ENCODE measurements around the gene TRAF4.
"Not testable (repeated sequence)": the region's sequence is repeated elsewhere in the genome, so short reads cannot be mapped to it uniquely, and the experiment has no call there.

The TRAF4 gene

DNA sequence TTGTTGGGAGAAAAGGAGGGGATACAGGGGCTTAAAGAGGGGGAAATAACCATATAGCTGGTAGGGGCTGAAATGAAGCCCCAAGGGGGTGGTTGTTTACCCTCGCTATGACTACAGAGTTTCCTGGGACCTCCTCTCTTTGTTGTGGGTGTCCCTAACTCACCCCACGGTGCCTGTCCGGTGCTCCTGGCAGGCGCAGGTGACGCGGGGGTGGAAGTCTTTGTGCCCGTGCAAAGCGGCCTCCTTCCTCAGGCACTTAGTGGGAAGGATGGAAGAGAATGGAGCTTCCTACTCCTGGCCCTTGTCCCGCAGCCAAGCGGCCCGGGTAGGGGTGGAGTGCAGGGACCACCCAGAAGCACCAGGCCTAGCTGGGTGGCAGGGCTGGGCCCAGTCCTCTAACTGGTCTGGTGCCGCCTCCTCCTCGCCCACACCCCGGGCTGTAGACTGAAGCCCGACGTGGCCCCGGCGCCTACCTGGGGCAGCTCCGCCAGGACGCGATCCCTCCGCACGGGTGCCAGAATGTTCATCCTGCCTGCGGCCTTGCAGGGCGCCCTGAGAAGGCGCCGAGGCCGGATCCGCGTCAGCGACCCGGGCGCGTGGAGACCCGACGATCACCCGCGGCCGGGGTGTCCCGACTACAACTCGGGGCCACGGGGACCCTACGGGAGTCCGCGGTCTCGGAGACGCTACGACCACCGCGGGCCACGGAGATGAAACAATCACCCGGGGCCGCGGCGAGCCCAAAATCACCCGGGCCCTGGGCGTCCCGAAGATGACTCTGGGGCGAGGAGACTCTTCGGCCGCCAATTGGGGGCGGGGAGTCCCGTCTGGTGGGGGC, 26.9 kb upstream of the TRAF4 start:
- DNase-seq (ENCODE audit: low read depth): peak; percentile 38
- H3K4me3 ChIP-seq (ENCODE audit: control insufficient read depth, low read depth, low read length): peak overlapping the region; percentile 68
- TF ChIP-seq CTCF (conservative IDR thresholded peaks at IDR 0.05; ENCODE audit: control insufficient read depth, insufficient read depth, low read depth, low read length): no peak

DNA sequence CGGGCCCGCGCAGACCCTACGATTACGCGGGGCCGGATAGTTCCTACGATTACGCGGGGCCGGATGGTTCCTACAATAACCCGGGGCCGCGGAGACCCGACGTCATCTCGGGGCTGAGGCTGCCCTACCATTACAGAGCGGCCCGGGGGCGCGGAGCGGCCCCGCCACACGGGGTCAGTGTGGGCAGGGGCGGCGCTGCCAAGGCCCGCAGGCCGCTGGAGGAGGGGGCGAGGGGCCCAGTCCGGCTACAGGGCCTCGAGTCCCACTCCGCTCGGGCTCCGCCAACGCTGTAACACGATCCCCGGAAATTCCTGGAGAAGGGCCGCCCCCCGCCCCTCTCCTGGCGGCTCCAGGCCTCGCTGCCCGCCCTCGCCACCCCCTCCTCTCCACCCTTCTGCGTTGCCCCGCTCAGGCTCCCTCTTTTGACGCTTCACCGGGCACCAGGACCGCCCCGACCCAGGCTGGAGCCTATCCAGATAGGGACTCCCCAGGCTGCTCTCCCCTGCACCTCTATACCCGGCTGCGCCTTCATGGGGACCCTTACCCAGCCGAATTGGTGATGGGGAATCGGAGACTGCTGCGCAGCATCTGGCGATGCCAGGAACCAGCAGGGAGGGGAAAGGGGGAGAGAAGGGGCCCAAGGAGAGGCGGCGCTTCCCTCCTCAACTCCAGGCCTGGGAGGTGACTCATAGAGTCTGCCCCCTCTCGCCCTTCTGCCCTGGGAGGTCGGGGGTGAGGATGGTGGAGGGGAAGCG, 26.1 kb upstream of the TRAF4 start, which contains the start of gene RAB34:
Gene RAB34 (minus strand): TSS at position 291 of the 755 bp plus-strand sequence. CDS start 602 bp downstream, outside the sequence.
- DNase-seq (ENCODE audit: low read depth): peak; percentile 85
- TF ChIP-seq CTCF (conservative IDR thresholded peaks at IDR 0.05; ENCODE audit: control insufficient read depth, insufficient read depth, low read depth, low read length): no peak
- H3K4me3 ChIP-seq (ENCODE audit: control insufficient read depth, low read depth, low read length): peak within 1 kb of the TSS; percentile 68

DNA sequence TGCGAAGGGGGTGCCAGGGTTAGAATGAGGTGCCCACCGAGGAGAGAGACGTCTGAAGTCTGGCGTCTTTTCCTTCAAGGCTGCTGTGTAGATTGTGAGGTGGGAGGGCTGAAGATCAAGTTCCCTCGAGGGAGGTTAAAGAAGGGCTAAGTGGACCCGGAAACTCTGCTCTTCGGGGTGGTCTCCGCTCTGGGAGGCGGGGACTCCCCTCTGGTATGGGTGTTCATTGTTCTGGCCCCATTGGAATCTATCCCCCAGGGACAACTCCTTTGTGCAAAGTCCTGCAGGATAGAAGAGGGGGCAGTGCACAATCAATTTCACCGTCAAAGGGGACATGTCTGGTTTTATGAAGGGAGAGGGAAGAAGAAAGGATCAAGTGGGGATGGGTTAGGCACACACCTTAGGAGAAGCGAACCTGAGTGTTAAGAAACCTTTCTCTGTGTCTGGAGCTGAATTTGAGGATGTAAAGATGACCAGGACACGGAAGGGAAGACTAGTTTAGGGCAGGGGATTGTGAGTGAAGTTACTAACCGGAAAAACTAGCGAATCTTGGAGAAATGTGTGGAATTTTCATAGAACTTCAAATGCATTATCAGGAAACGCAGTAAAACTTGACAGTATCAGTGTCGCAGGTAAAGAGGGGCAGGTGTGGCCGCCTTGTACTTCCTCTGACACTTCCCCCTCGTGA, 25.3 kb upstream of the TRAF4 start:
- TF ChIP-seq CTCF (conservative IDR thresholded peaks at IDR 0.05; ENCODE audit: control insufficient read depth, insufficient read depth, low read depth, low read length): no peak
- DNase-seq (ENCODE audit: low read depth): no peak
- peak overlapping the region; percentile 68 for H3K4me3 ChIP-seq (ENCODE audit: control insufficient read depth, low read depth, low read length)

DNA sequence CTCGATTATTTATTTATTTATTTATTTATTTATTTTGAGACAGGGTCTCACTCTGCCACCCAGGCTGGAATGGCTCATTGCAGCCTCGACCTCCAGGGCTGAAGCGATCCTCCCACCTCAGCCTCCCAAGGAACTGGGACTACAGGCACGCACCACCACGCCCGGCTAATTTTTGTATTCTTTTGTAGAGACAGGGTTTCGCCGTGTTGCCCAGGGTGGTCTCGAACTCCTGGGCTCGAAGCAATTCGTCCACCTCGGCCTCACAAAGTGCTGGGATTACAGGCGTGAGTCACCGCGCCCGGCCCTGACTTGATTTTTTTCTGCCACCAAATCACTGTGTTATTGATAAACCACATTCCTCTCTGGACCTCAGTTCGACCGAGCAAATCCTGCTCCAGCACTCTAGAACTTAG, 24.8 kb upstream of the TRAF4 start:
- no peak for TF ChIP-seq CTCF (conservative IDR thresholded peaks at IDR 0.05; ENCODE audit: control insufficient read depth, insufficient read depth, low read depth, low read length)
- H3K4me3 ChIP-seq (ENCODE audit: control insufficient read depth, low read depth, low read length): peak overlapping the region; percentile 68
- DNase-seq (ENCODE audit: low read depth): no peak

DNA sequence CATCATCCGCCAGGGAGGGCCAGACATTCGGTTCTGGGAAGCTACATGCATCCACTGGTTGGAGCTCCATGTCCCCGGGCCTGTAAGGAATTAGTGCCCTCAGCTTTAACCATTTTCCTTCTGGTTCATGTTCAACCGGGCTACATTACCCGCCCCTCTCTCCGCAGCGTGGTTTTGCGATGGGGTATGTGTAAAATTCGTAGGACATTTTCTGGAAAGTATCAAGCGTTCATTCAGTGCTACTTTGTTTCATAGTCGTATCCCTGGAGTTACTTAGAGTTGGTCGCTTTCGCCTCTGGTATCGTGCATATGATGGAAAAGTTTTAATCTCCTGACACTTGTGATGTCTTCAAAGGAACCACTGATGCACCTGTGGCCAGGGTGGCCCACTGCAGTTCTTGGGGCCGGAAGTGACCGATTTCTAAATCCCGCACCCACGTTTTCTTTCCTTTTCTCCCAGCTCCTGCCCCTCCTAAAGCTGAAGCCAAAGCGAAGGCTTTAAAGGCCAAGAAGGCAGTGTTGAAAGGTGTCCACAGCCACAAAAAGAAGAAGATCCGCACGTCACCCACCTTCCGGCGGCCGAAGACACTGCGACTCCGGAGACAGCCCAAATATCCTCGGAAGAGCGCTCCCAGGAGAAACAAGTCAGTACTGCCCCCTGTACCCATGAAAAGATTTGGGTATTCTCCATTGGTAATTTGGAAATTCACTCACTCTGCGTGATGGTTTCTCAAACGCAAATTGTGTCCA, 23.4 kb upstream of the TRAF4 start:
- no peak for DNase-seq (ENCODE audit: low read depth)
- peak overlapping the region; percentile 68 for H3K4me3 ChIP-seq (ENCODE audit: control insufficient read depth, low read depth, low read length)
- TF ChIP-seq CTCF (conservative IDR thresholded peaks at IDR 0.05; ENCODE audit: control insufficient read depth, insufficient read depth, low read depth, low read length): no peak

DNA sequence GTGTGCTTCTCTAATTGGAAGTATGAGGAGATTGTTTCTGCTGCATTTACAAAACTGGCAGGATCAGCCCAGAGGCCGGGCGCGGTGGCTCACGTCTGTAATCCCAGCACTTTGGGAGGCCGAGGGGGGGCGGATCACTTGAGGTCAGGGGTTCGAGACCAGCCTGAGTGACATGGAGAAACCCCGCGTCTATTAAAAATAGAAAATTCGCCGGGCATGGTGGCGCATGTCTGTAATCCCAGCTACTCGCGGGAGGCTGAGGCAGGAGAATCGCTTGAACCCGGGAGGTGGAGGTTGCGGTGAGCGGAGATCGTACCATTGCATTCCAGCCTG, 22.8 kb upstream of the TRAF4 start:
- not testable (repeated sequence) for DNase-seq (ENCODE audit: low read depth)
- peak overlapping the region; percentile 68 for H3K4me3 ChIP-seq (ENCODE audit: control insufficient read depth, low read depth, low read length)

All from fibroblast of mammary gland (primary cell).